Measurements from ENCODE around the gene DKKL1.

- TF ChIP-seq POLR2AphosphoS5 (IDR thresholded peaks at IDR 0.05; ENCODE audit: low read depth, low read length) (no peak), SMC3 (IDR thresholded peaks at IDR 0.05; ENCODE audit: low read depth, low read length) (no peak), JUND (IDR thresholded peaks at IDR 0.05) (no peak), CTCF (IDR thresholded peaks at IDR 0.05) (no peak)
Measured at GRCh38 chr19:49409441-49410029, 45.9 kb downstream of the DKKL1 start.

Measured in SK-N-SH (cell line).